HepG2 (cell line): ENCODE data around the gene MMRN2. TPM values are rescaled to one million over a fixed set of nuclear protein-coding genes. Genes with fewer than 3 reads are reported as not detected.
A peak's percentile ranks its signal among the peaks of the same experiment; 100 is the strongest.

Experiments
- ATAC-seq: fragments of 200-7000 bp; cut with Tn5 transposase; 3 replicates; pipeline ENCODE4 v1.9.1; 2020; ENCODE audit warnings: mild to moderate bottlenecking, moderate library complexity
- BruUV-seq: library from RNA; stranded (reverse); fragments of 400-500 nt; replicated peaks from 2 replicates; lab custom pipeline; 2021; lab: Mats Ljungman, UMichigan
- CTCF ChIA-PET: fragments of 300-600 bp; formaldehyde crosslinking; extraction: SDS; loops from one replicate; lab custom pipeline; 2021; ENCODE audit warnings: low total read pairs, inconsistent platforms, low intra/inter-chr PET ratio; lab: Yijun Ruan, JAX
- POLR2A ChIA-PET: fragments of 350-600 bp; sonication (Branson Sonifier 250); formaldehyde crosslinking; loops from one replicate; lab custom pipeline; 2020; ENCODE audit warnings: antibody characterized with exemption, inconsistent platforms; lab: Yijun Ruan, JAX
- DNase-seq: peaks from one replicate; pipeline ENCODE4 v3.0.0-alpha.2; 2015; ENCODE audit warnings: low spot score
- FAIRE-seq: peaks from 3 replicates; lab custom pipeline; 2011; peaks lifted over from hg19 to GRCh38; lab: Jason Lieb, UNC
- H2AFZ ChIP-seq: one replicate; pipeline ENCODE4 v1.6.1; 2011; ENCODE audit warnings: low read length, inconsistent platforms
- H3K27ac ChIP-seq: fragments of 300-600 bp; 3 replicates; pipeline ENCODE4 v1.8.0; 2011; ENCODE audit warnings: mixed run types, mild to moderate bottlenecking, mixed read lengths, low read length, inconsistent platforms; ENCODE audit not compliant: insufficient read depth; ENCODE audit errors: extremely low read length
- H3K27me3 ChIP-seq, 2 experiments: fragments of 200-600 bp in 1 of 2; 2 replicates in 1 of 2; 3 replicates in 1 of 2; pipeline versions ENCODE4 v1.6.0 to v1.8.0; 2011; ENCODE audit warnings: low read length in 2 of 2, mild to moderate bottlenecking in 2 of 2, moderate library complexity in 2 of 2, inconsistent platforms in 1 of 2; ENCODE audit not compliant: insufficient read depth in 2 of 2, control insufficient read depth in 1 of 2
- H3K36me3 ChIP-seq, 2 experiments: fragments of 200-600 bp in 1 of 2; replicated peaks in 1 of 2; 2 replicates in 1 of 2; 3 replicates in 1 of 2; pipeline versions ENCODE4 v1.5.1 to v1.8.0; 2011; ENCODE audit warnings: low read length in 2 of 2, inconsistent platforms in 1 of 2; ENCODE audit not compliant: insufficient read depth in 2 of 2, control insufficient read depth in 1 of 2
- H3K4me1 ChIP-seq: 2 replicates; pipeline ENCODE4 v1.5.1; 2012; ENCODE audit warnings: low read length, inconsistent platforms; ENCODE audit not compliant: insufficient read depth
- H3K4me2 ChIP-seq: 2 replicates; pipeline ENCODE4 v1.6.0; 2011; ENCODE audit warnings: low read depth, low read length, inconsistent platforms
- H3K4me3 ChIP-seq, 3 experiments: fragments of 200-600 bp in 1 of 3; sonication (generic), shearing (Covaris generic) in 1 of 3; replicated peaks in 1 of 3; 2 replicates each; pipeline ENCODE4 v1.5.1; 2011 to 2016; ENCODE audit warnings: low read length in 3 of 3, inconsistent platforms in 2 of 3, low read depth in 2 of 3, mild to moderate bottlenecking in 2 of 3, control low read depth in 1 of 3, mixed read lengths in 1 of 3; ENCODE audit not compliant: insufficient read depth in 1 of 3
- H3K79me2 ChIP-seq: one replicate; pipeline ENCODE4 v1.6.1; 2011; ENCODE audit warnings: low read length, inconsistent platforms; ENCODE audit not compliant: insufficient read depth
- H3K9ac ChIP-seq: 2 replicates; pipeline ENCODE4 v1.6.0; 2011; ENCODE audit warnings: mild to moderate bottlenecking, low read depth, low read length, inconsistent platforms; ENCODE audit not compliant: insufficient read depth
- H3K9me3 ChIP-seq: 2 replicates; pipeline ENCODE4 v1.5.1; 2012; ENCODE audit warnings: mild to moderate bottlenecking, low read length
- H4K20me1 ChIP-seq: 2 replicates; pipeline ENCODE4 v1.6.0; 2011; ENCODE audit warnings: inconsistent platforms, mild to moderate bottlenecking, low read length, moderate library complexity; ENCODE audit not compliant: insufficient read depth
- AKNA ChIP-seq: sonication (generic); formaldehyde crosslinking; IDR thresholded peaks from 2 replicates; pipeline ENCODE4 v1.4.0; 2020; ENCODE audit warnings: missing genetic modification reagents, borderline replicate concordance
- CTCF ChIP-seq: sonication (generic); formaldehyde crosslinking; IDR thresholded peaks from 2 replicates; pipeline ENCODE4 v1.5.0; 2020; ENCODE audit warnings: mild to moderate bottlenecking, missing genetic modification reagents, moderate library complexity
- HNRNPH1 ChIP-seq: fragments of 200-400 bp; formaldehyde crosslinking; optimal IDR thresholded peaks from 2 replicates; pipeline ENCODE3; 2017; ENCODE audit warnings: mild to moderate bottlenecking, low read depth, low read length
- HOXA5 ChIP-seq: sonication (generic); formaldehyde crosslinking; IDR thresholded peaks from 2 replicates; pipeline ENCODE4 v1.4.0; 2020; ENCODE audit warnings: missing genetic modification reagents
- ISL2 ChIP-seq: sonication (generic); formaldehyde crosslinking; IDR thresholded peaks from 2 replicates; pipeline ENCODE4 v1.5.0; 2020; ENCODE audit warnings: missing genetic modification reagents
- SMARCC2 ChIP-seq: fragments of 450-650 bp; IDR thresholded peaks from 2 replicates; pipeline ENCODE4 v1.6.1; 2017; ENCODE audit warnings: antibody characterized with exemption, mild to moderate bottlenecking
- SOX5 ChIP-seq: IDR thresholded peaks from 2 replicates; pipeline ENCODE4 v1.6.1; 2016; ENCODE audit warnings: borderline replicate concordance
- USF2 ChIP-seq, 2 experiments: sonication (generic) in 1 of 2; formaldehyde crosslinking in 1 of 2; IDR thresholded peaks; 2 replicates each; pipeline versions ENCODE4 v1.5.1 to v1.6.1; 2011 to 2020; ENCODE audit warnings: borderline replicate concordance in 1 of 2, low read depth in 1 of 2, low read length in 1 of 2, mild to moderate bottlenecking in 1 of 2, missing genetic modification reagents in 1 of 2, moderate library complexity in 1 of 2
- ZBTB26 ChIP-seq: IDR thresholded peaks from 2 replicates; pipeline ENCODE4 v1.6.1; 2016; ENCODE audit warnings: missing compliant biosample characterization, missing genetic modification reagents, borderline replicate concordance
- ZKSCAN5 ChIP-seq: sonication (generic); formaldehyde crosslinking; IDR thresholded peaks from 2 replicates; pipeline ENCODE4 v1.5.1; 2020; ENCODE audit warnings: mild to moderate bottlenecking, missing genetic modification reagents
- ZNF136 ChIP-seq: sonication (generic); formaldehyde crosslinking; IDR thresholded peaks from 2 replicates; pipeline ENCODE4 v1.8.1; 2022; ENCODE audit warnings: low read depth, mild to moderate bottlenecking, moderate library complexity, missing genetic modification reagents
- WGBS: methylation state at CpG from one replicate; pipeline ENCODE4 v1.1.6; 2017; ENCODE audit warnings: low lambda C conversion rate; 5-methylcytosine and 5-hydroxymethylcytosine counted together
- in situ Hi-C: cut with HindIII; loops from 2 replicates; pipeline ENCODE4 v1.10.0; 2017; ENCODE audit warnings: low pct_unique_long_range_greater_than_20kb; ENCODE audit not compliant: extremely low pct_ligation_motif_present
- intact Hi-C: fragments of 100-400 bp; cut with micrococcal nuclease; formaldehyde crosslinking; loops from one replicate; pipeline ENCODE4 v1.10.0; 2022; ENCODE audit not compliant: unreplicated experiment
- polyA plus RNA-seq, 8 experiments: library from polyadenylated mRNA; depleted of rRNA in 3 of 8; stranded (reverse) in 7 of 8; unstranded in 1 of 8; fragments of >200 nt; fragmentation: Illumina TruSeq in 4 of 8; extraction: Trizol in 4 of 8; gene quantifications; 2 replicates each; pipeline versions ENCODE4 v1.2.1 to v1.2.3, GENCODE V29; 2011 to 2016; ENCODE audit warnings: low read depth in 4 of 8, missing spikeins in 1 of 8, mixed read lengths in 1 of 8; ENCODE audit not compliant: insufficient read depth in 1 of 8
- total RNA-seq, 5 experiments: library from RNA; depleted of rRNA; stranded (reverse); fragments of >200 nt; fragmentation: Illumina TruSeq; extraction: Trizol; gene quantifications; 2 replicates each; pipeline ENCODE4 v1.2.3, GENCODE V29; 2016; ENCODE audit warnings: low read depth in 1 of 5

Gene MMRN2
- total and polyA plus RNA-seq, 2 of the 13 experiments (the other 11 are each of a cell fraction or from before 2014, with no cell fraction given), result 0.04 TPM; not detected in 1

GRCh38 chr10:86945361-86946212, 11.8 kb downstream of the MMRN2 start:
- FAIRE-seq, result peak; percentile 36
- POLR2A ChIA-PET, result no interaction called here
- 39% methylated on average over 12 of the region's 18 CpGs for WGBS
- Histone ChIP-seq H4K20me1 (no peaks in the 10 kb centered on the region), H3K4me1 (peaks cover 31% of the 10 kb centered on the region), H3K9ac (no peak overlapping the region), H3K79me2 (no peaks in the 10 kb centered on the region), H3K4me2 (no peak overlapping the region; the same call in 1 of the 2 replicates), H3K36me3 (no peaks in the 10 kb centered on the region), H3K4me3 (no peak overlapping the region), H3K27me3 (peaks cover 5 to 32% of the 10 kb centered on the region in 2 experiments; a peak in 3 of 5 replicates), H3K27ac (no peak overlapping the region), H3K9me3 (no peaks in the 10 kb centered on the region), H2AFZ (no peak overlapping the region)
- no TSS peak for BruUV-seq
- in situ Hi-C loops, result no loop called here
- intact Hi-C loops, result loop anchor here (1.0 kb wide), 1 partner anchor 15 kb away; no protein-coding TSS in a partner anchor
- peak; percentile 74 for ATAC-seq
- CTCF ChIA-PET, result interaction anchor here (1.4 kb wide), 1 partner anchor 15 kb away, joined by 4 read pairs; no protein-coding TSS in a partner anchor
- DNase-seq, result peak; percentile 44
- TF ChIP-seq HOXA5, result no peak
- TF ChIP-seq ZNF136 (CRISPR knock-in tag), result no peak
- TF ChIP-seq CTCF (CRISPR knock-in tag), result peak; percentile 67
- TF ChIP-seq SMARCC2, result no peak
- no peak for TF ChIP-seq SOX5 (CRISPR knock-in tag)
- no peak for TF ChIP-seq AKNA (CRISPR knock-in tag)
- no peak for TF ChIP-seq ZKSCAN5 (CRISPR knock-in tag)
- TF ChIP-seq ZBTB26 (CRISPR knock-in tag), result peak; percentile 99
- TF ChIP-seq ISL2 (CRISPR knock-in tag), result no peak
- TF ChIP-seq USF2 (IDR thresholded peaks at IDR 0.05; ENCODE audit: low read depth, low read length), result no peak
- TF ChIP-seq USF2 (CRISPR knock-in tag; IDR thresholded peaks at IDR 0.05; ENCODE audit: borderline replicate concordance), result no peak
- no peak for TF ChIP-seq HNRNPH1
